NCI-H1048 (cell line): ENCODE data around the gene HNRNPC.
"Not testable (repeated sequence)": the region's sequence is repeated elsewhere in the genome, so short reads cannot be mapped to it uniquely, and the experiment has no call there.

Source experiments
- DNase-seq: peaks from one replicate; lab custom pipeline; 2025; lab: John Stamatoyannopoulos, UW

Gene HNRNPC

DNA sequence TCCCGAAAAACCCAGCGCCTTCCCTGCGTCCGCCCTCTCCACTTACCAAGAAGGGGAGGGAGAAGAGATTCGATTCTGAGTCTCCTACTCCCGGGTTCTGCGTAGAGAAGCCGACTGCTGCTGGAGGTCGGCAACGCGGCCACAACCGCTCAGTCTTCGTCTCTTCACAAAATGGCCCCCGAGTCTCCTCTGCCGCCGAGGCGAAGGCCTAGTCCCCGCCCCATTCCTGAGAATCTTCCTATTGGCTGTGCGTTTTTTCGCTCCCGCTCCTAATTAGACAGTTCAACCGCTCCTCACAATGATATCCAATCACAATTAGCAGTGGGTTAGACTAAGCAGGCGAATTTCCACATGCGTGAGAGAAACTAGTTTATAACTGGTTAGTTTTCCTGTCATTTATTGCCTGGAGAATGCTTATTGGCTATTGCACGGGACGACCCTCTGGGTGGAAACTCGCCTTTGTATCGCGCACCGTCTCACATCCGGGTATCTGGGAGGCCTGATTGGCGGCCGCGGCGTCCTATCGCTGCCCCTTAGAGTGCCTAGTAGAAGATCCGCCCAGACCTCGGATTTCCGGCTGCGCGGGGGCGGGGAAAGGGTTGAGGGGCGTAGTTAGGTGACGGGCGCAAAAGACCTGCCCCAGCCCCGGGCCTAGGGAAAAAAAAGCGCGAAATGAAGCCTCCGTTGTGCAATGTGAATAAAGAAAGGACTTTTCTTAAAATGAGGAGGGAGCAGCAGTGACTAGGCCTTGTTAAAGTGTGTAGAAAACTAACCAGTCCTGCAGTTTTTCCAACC, at the start of gene HNRNPC:
HNRNPC (minus strand) TSS at position 191 of the 795 bp plus-strand sequence. CDS start 35,249 bp downstream, outside the sequence.
- peak; percentile 97 for DNase-seq

DNA sequence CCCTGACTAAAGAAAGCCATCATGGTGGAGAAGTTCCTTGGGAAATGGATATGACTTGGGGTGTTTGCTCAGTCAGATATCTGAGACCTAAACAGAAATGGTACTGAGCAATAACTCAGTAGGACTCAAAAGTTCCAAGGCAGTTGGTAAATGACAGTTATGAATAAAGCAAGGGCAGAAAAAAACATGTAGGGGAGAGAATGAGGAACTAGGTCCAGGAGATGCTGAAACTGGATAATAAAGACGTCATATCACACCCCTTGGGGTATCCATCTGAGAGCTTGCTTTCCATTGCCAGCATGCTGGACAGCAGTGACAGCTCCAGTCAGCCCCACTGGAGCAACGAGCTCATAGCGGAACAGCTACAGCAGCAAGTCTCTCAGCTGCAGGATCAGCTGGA, 48.2 kb upstream of the HNRNPC start:
- no peak for DNase-seq

DNA sequence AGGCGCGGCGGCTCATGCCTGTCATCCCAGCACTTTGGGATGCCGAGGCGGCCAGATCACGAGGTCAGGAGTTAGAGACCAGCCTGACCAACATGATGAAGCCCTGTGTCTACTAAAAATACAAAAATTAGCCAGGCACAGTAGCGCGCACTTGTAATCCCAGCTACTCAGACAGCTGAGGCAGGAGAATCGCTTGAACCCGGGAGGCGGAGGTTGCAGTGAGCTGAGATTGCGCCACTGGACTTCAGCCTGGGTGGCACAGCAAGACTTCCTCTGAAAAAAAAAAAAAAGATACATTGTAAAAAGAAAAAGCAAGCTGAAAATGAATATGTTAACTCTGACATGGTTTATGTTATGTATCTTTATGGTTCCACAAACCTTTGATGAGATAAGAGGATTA, 44.3 kb upstream of the HNRNPC start:
- DNase-seq, result no peak

DNA sequence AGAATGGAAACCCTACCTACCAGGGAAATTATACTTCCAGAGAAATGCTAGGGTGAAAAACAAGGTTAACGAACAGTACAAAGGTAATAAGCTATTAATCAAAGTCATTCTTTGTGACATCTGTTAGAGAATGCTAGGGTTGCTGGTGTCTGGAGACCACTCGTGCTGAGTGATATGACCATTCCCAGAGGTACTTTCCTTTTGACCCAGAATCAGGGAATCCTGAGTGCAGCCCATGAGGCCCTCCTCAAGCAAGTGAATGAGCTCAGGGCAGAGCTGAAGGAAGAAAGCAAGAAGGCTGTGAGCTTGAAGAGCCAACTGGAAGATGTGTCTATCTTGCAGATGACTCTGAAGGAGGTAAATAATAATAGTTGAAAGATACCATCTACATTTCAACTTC, 42.4 kb upstream of the HNRNPC start:
- DNase-seq, result no peak

DNA sequence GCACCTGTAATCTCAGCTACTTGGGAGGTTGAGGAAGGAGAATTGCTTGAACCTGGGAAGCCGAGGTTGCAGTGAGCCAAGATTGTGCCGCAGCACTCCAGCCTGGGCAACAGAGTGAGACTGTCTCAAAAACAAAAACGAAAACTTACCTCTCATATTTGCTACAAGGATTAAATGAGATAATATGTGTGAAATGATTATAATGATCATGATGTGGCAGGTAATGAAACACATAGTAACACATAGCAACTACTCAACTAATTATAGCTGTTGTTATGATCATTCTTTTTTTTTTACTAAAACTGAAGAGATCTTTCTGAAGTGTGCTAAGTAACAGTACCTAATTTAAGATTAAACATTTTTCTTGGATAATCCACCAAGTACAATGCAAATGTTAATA, 40.7 kb upstream of the HNRNPC start:
- DNase-seq, result no peak

DNA sequence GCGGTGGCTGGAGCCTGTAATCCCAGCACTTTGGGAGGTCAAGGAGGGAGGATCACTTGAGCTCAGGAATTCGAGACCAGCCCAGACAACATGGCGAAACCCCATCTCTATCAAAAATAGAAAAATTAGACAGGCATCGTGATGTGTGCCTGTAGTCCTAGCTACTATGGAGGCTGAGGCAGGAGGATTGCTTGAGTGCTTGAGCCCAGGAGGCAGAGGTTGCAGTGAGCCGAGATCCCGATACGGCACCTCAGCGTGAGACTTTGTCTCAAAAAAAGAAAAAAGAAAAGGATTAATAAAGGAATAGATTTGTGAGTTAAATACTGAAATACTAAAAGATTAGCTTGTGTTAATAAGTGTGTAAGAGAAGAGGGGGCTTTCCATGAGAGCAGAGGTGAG, 40.0 kb upstream of the HNRNPC start:
- no peak for DNase-seq

- DNase-seq, result peak; percentile 80
Observed at GRCh38 chr14:21308479-21309237, 39.4 kb upstream of the HNRNPC start.

- no peak for DNase-seq
Observed at GRCh38 chr14:21308132-21308478, 38.9 kb upstream of the HNRNPC start.

DNA sequence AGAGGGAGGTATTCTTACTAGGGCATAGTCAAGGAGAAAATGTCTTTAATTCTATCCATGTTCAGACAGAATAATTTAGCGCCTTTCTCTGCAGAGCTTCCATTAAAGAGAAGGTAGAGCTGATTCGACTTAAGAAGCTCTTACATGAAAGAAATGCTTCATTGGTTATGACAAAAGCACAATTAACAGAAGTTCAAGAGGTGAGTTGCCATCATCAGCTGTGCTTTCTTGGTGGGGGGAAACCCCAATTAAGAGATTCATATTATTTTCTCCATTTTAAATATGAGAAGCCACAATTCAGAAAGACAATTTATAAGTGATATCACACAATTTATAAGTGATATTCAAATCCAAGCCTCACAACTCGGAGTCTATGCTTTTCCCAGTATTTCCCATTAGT, 38.4 kb upstream of the HNRNPC start:
- no peak for DNase-seq

DNA sequence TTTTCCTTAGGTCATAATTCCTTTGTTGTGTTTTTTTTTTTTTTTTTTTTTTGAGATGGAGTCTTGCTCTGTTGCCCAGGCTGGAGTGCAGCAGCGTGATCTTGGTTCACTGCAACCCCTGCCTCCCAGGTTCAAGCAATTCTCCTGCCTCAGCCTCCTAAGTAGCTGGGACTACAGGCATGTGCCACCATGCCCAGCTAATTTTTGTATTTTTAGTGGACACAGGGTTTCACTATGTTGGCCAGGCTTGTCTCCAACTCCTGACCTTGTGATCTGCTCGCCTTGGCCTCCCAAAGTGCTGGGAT, 33.5 kb upstream of the HNRNPC start:
- DNase-seq, result not testable (repeated sequence)

DNA sequence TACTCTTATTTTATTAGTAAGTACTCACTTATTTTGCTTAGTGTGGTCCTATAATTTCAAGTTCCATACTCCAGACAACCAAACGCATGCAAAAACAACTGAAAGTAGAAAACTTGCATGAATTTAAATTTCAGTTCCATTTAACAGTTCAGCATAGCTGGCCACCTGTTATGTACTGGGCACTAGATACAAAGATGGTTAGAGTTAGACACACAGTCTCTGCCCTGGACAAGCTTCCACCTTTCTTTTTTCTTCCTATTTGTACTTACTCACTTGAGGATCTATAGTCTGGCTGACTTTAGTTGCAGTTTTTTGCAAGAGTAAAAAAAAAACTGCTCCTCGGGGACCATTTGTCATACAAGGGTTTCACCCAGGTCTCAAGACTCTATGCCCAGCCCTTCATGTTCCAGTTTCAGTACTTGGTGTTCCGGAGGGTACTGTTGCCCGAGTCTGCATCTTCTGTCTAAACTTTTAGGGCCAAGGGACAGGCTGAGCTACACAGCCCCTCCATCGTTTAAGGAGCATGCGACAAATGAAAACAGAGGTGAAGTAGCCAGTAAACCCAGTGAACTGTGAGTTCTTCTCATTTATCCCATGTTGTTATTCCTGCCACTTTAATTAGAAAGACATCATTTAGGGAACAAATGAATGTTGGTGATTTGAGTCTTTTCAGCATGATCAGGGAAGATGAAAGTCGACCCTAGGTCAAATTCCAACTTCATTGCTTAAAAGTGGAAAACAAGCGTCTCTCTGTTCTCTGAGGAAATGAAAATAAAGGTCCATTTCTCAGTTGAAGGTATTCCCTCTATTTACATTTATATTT, 33.0 kb upstream of the HNRNPC start:
- DNase-seq, result no peak

DNA sequence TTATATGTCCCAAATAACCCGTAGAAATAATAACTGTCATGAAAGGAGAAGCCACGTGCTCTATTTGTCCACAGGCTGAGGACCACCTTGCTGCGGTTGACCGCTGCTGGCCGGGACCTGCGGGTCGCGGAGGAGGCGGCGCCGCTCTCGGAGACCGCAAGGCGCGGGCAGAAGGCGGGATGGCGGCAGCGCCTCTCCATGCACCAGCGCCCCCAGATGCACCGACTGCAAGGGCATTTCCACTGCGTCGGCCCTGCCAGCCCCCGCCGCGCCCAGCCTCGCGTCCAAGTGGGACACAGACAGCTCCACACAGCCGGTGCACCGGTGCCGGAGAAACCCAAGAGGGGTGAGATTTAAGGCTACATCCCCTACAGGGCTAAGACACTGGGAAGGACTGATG, 31.6 kb upstream of the HNRNPC start:
- DNase-seq, result no peak

GRCh38 chr14:21299562-21300130, 30.4 kb upstream of the HNRNPC start:
- DNase-seq, result no peak

DNA sequence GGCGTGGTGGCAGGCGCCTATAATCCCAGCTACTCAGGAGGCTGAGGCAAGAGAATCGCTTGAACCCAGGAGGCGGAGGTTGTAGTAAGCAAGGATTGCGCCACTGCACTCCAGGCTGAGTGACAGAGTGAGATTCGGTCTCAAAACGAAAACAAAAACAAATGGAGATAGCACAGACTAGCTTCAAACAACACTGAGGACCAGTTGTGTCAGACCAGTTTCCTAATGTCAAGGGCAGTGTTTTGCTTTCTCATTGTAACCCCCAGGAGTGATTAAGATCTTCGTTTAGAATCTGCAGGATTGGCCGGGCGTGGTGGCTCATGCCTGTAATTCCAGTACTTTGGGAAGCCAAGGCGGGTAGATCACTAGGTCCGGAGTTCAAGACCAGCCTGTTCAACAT, 29.1 kb upstream of the HNRNPC start:
- DNase-seq, result no peak

GRCh38 chr14:21294026-21294425, 24.8 kb upstream of the HNRNPC start:
- DNase-seq, result not testable (repeated sequence)

- no peak for DNase-seq
Observed at GRCh38 chr14:21287168-21287567, 17.9 kb upstream of the HNRNPC start.

- not testable (repeated sequence) for DNase-seq
Observed at GRCh38 chr14:21286516-21286915, 17.3 kb upstream of the HNRNPC start.

GRCh38 chr14:21281917-21282316, 12.7 kb upstream of the HNRNPC start:
- DNase-seq, result not testable (repeated sequence)

DNA sequence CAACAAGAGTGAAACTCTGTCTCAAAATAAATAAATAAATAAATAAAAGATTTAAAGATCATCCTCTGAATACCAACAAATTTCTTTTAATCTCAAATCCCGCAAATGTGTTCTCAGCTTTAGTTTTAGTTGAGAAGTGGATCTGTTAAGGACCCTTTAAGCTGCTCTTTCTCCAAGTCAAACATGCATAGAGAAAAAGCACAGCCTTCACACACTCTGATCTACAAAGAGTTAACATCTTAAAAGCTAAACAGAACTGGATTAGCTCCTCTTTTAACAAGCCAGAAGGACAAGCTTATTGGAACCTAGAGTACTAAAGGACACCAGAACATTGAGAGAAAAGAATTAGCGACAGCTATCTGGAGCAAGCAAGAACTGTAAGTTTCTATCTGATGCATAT, 10.5 kb upstream of the HNRNPC start, which contains the start of gene RPGRIP1:
RPGRIP1 (plus strand) TSS at position 301 of the 400 bp plus-strand sequence. CDS start 7,894 bp downstream, outside the sequence.
- no peak for DNase-seq

DNA sequence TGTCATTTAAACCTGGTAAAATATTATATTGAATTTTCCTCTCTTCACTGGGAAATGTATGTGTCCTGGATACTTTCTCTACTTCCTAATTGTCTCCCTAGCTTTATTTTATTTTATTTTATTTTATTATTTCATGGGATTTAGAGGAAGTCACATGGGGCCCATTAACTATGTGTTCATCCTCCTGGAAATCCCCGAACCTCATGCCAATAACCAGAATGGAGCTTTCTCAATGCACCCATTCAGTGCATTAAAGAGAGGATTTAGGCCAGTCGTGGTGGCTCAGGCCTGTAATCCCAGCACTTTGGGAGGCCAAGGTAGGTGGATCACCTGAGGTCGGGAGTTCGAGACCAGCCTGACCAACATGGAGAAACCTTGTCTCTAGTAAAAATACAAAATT, 9.4 kb upstream of the HNRNPC start:
- DNase-seq, result no peak

DNA sequence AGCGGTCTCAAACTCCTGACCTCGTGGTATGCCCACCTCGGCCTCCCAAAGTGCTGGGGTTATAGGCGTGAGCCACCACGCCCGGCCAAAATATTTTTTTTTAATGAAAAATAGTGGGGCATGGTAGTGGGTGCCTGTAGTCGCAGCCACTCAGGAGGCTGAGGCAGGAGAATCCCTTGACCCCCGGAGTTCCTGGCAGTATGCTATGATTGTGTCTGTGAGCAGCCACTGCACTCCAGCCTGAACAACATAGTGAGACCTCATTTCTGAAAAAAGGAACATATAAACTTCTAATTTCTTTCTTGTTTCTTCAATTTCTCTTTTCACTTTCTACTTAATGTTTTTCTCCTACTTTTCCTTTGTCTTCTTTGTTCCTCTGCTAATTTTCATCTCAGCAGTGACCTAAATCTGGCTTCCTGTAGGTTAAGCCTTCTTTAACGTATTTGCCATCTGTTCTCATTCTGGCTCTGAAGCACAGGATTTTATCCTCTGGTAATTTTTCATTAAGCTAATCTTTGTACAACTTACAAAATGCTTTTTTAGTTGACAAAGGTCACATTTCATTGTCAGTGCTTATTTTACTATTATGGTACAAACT, 6.1 kb upstream of the HNRNPC start:
- no peak for DNase-seq

DNA sequence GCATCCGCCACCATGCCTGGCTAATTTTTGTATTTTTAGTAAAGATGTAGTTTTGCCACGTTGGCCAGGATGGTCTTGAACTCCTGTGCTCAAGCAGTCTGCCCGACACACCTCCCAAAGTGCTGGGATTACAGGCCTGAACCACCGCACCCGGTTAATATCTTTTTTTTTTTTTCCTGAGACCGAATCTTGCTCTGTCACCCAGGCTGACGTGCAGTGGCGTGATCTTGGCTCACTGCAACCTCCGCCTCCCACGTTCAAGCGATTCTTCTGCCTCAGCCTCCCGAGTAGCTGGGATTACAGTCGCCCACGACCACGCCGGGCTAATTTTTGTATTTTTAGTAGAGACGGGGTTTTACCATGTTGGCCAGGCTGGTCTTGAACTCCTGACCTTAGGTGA, 3.4 kb upstream of the HNRNPC start:
- DNase-seq, result not testable (repeated sequence)
